ENCODE results near the gene STRIP2. TPM values are rescaled to one million over a fixed set of nuclear protein-coding genes. Genes with fewer than 3 reads are reported as not detected.

STRIP2 gene
- total RNA-seq, 1 experiment from 2014 or later: 6.5 TPM

DNA sequence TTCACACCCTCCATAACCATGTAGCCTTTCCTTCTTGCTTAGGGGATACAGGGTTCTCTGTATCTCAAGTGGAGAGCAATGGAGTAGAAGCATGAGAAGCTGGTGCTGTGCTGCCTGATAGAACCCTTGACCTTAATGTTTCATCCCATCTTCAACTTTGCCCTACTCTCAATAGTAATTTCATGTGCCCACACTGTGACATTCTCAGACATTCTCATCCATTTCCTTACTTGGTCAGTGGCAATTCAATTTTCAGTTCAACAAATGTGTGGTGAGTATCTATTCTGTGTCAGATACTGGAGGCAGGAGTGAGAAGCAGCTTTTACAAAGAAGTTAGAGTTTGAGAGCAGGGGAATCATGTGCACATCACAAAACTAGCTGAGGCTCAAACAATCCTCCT is 16.1 kb downstream of the STRIP2 start:
- no peaks in the 10 kb centered on the region for H3K27me3 Mint-ChIP-seq (ENCODE audit: low read depth)
- ATAC-seq (no peak), DNase-seq (ENCODE audit: low spot score) (no peak)
- peaks cover 10% of the 10 kb centered on the region for H3K9me3 Mint-ChIP-seq
- ChIA-PET CTCF (no interaction called here), POLR2A (interaction anchor here (0.8 kb wide), 1 partner anchor 69 kb away, joined by 10 read pairs; no protein-coding TSS in a partner anchor)
- TF ChIP-seq JUN (CRISPR knock-in tag; IDR thresholded peaks at IDR 0.05) (no peak), NR3C1 (CRISPR knock-in tag; conservative IDR thresholded peaks at IDR 0.05; ENCODE audit: low read depth) (no peak), FOXP4 (CRISPR knock-in tag; IDR thresholded peaks at IDR 0.05) (no peak), OVOL2 (CRISPR knock-in tag; IDR thresholded peaks at IDR 0.05; ENCODE audit: borderline replicate concordance) (no peak)
- H3K27ac Mint-ChIP-seq: no peak overlapping the region
- no peak overlapping the region for H3K4me3 Mint-ChIP-seq
- peaks cover 50% of the 10 kb centered on the region for H3K36me3 Mint-ChIP-seq
- H3K4me1 Mint-ChIP-seq: no peaks in the 10 kb centered on the region

DNA sequence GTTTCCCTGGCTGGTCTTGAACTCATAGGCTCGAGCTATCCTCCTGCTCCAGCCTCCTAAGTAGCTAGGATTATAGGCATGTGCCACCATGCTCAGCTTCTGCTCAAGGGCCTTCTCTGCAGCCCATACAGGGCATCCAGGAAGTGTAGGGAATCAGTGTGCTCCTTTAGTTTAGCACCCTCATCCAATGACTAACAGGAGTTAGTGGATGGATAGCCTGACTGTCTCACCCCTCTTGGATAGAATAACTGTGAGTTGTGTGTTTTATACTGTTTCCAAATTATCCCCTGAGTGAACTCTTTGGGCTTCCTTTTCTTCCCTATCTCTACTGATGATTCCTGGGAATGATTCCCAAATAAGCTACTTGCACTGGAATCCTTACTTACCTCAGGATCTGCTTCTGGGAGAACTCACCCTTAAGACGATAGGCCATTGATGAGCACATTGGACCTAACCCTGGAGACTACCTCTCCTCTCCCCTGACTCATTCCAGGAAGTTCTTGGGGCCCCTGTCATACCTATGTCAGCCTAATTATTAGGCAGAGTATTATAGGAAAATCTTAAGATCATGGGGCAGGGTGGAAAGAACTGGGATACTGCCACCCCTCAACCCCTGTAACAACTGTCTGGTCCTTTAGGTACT is 18.5 kb downstream of the STRIP2 start:
- TF ChIP-seq MYBL2 (CRISPR knock-in tag; IDR thresholded peaks at IDR 0.05): no peak
- TF ChIP-seq ZBTB43 (CRISPR knock-in tag; IDR thresholded peaks at IDR 0.05): no peak
- no peak for TF ChIP-seq ZMAT4 (CRISPR knock-in tag; IDR thresholded peaks at IDR 0.05)
- TF ChIP-seq ZNF671 (CRISPR knock-in tag; IDR thresholded peaks at IDR 0.05): no peak
- TF ChIP-seq ZNF281 (CRISPR knock-in tag; IDR thresholded peaks at IDR 0.05): no peak
- TF ChIP-seq TP53 (CRISPR knock-in tag; IDR thresholded peaks at IDR 0.05): no peak
- TF ChIP-seq PRDM15 (CRISPR knock-in tag; IDR thresholded peaks at IDR 0.05): no peak
- TF ChIP-seq, protein P1, sequence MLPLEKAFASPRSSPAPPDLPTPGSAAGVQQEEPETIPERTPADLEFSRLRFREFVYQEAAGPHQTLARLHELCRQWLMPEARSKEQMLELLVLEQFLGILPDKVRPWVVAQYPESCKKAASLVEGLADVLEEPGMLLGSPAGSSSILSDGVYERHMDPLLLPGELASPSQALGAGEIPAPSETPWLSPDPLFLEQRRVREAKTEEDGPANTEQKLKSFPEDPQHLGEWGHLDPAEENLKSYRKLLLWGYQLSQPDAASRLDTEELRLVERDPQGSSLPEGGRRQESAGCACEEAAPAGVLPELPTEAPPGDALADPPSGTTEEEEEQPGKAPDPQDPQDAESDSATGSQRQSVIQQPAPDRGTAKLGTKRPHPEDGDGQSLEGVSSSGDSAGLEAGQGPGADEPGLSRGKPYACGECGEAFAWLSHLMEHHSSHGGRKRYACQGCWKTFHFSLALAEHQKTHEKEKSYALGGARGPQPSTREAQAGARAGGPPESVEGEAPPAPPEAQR (CRISPR knock-in tag; IDR thresholded peaks at IDR 0.05): no peak
- Mint-ChIP-seq H3K4me1 (no peaks in the 10 kb centered on the region), H3K36me3 (peaks cover 31% of the 10 kb centered on the region), H3K4me3 (no peak overlapping the region), H3K27ac (no peak overlapping the region), H3K9me3 (peaks cover 10% of the 10 kb centered on the region), H3K27me3 (ENCODE audit: low read depth) (no peaks in the 10 kb centered on the region)
- ATAC-seq: no peak
- CTCF ChIA-PET: interaction anchor here (1.9 kb wide), 1 partner anchor 85 kb away, joined by 4 read pairs; no protein-coding TSS in a partner anchor
- no peak for DNase-seq (ENCODE audit: low spot score)
- POLR2A ChIA-PET: no interaction called here

All from WTC11 (cell line).